Measurements from ENCODE around the gene RAP1A.
"Not testable (repeated sequence)": the region's sequence is repeated elsewhere in the genome, so short reads cannot be mapped to it uniquely, and the experiment has no call there.

Gene RAP1A

GRCh38 chr1:111677604-111678003 lies 58.0 kb downstream of the RAP1A start:
- Histone ChIP-seq H3K36me3 (ENCODE audit: insufficient read depth, low read length) (peaks cover 27% of the 10 kb centered on the region), H3K79me2 (ENCODE audit: insufficient read depth, low read length) (peaks cover 34% of the 10 kb centered on the region)

GRCh38 chr1:111679541-111679940 lies 60.0 kb downstream of the RAP1A start:
- Histone ChIP-seq H3K36me3 (ENCODE audit: insufficient read depth, low read length) (peaks cover 27% of the 10 kb centered on the region), H3K79me2 (ENCODE audit: insufficient read depth, low read length) (peaks cover 16% of the 10 kb centered on the region; the same call in 1 of the 2 replicates)

More at GRCh38 chr1:111677604-111678003, 58.0 kb downstream of the RAP1A start:
- H3K9ac ChIP-seq (ENCODE audit: low read length): no peak overlapping the region
- H3K9me2 ChIP-seq (ENCODE audit: low read depth, low read length): no peaks in the 10 kb centered on the region
- TF ChIP-seq CTCF (IDR thresholded peaks at IDR 0.05; ENCODE audit: low read length) (no peak), EZH2 (IDR thresholded peaks at IDR 0.05; ENCODE audit: borderline replicate concordance, low read length) (no peak)
- no peak overlapping the region for H3K4me3 ChIP-seq (ENCODE audit: low read depth, low read length, poor library complexity, severe bottlenecking)
- peaks cover 17% of the 10 kb centered on the region for H3K9me3 ChIP-seq (ENCODE audit: low read length)
- no peaks in the 10 kb centered on the region for H3K4me1 ChIP-seq (ENCODE audit: insufficient read depth, low read length, severe bottlenecking)
- H3F3A ChIP-seq (ENCODE audit: insufficient read depth, low read length): no peaks in the 10 kb centered on the region
- no peaks in the 10 kb centered on the region for H3K27me3 ChIP-seq (ENCODE audit: insufficient read depth, low read length)
- H3K27ac ChIP-seq (ENCODE audit: low read depth, low read length, poor library complexity, severe bottlenecking): no peak overlapping the region
- H2AFZ ChIP-seq (ENCODE audit: low read length): no peak overlapping the region
- H3K4me2 ChIP-seq (ENCODE audit: low read length): no peak overlapping the region
- H4K20me1 ChIP-seq (ENCODE audit: insufficient read depth, low read length): no peaks in the 10 kb centered on the region

GRCh38 chr1:111680212-111680800 lies 60.7 kb downstream of the RAP1A start:
- not testable (repeated sequence) for H4K20me1 ChIP-seq (ENCODE audit: insufficient read depth, low read length)

More at GRCh38 chr1:111679541-111679940, 60.0 kb downstream of the RAP1A start:
- H3K9me2 ChIP-seq (ENCODE audit: low read depth, low read length): no peaks in the 10 kb centered on the region
- no peak overlapping the region for H3K9ac ChIP-seq (ENCODE audit: low read length)
- no peak overlapping the region for H2AFZ ChIP-seq (ENCODE audit: low read length)
- H4K20me1 ChIP-seq (ENCODE audit: insufficient read depth, low read length): no peaks in the 10 kb centered on the region
- H3K27ac ChIP-seq (ENCODE audit: low read depth, low read length, poor library complexity, severe bottlenecking): no peak overlapping the region
- H3K4me1 ChIP-seq (ENCODE audit: insufficient read depth, low read length, severe bottlenecking): no peaks in the 10 kb centered on the region
- H3K9me3 ChIP-seq (ENCODE audit: low read length): peaks cover 15% of the 10 kb centered on the region
- no peak overlapping the region for H3K4me2 ChIP-seq (ENCODE audit: low read length)
- TF ChIP-seq EZH2 (IDR thresholded peaks at IDR 0.05; ENCODE audit: borderline replicate concordance, low read length) (no peak), CTCF (IDR thresholded peaks at IDR 0.05; ENCODE audit: low read length) (no peak)
- no peak overlapping the region for H3K4me3 ChIP-seq (ENCODE audit: low read depth, low read length, poor library complexity, severe bottlenecking)
- no peaks in the 10 kb centered on the region for H3F3A ChIP-seq (ENCODE audit: insufficient read depth, low read length)
- H3K27me3 ChIP-seq (ENCODE audit: insufficient read depth, low read length): no peaks in the 10 kb centered on the region

GRCh38 chr1:111685293-111686153 lies 65.9 kb downstream of the RAP1A start:
- not testable (repeated sequence) for H3K79me2 ChIP-seq (ENCODE audit: insufficient read depth, low read length); H3F3A ChIP-seq (ENCODE audit: insufficient read depth, low read length); H3K9me2 ChIP-seq (ENCODE audit: low read depth, low read length); H3K9me3 ChIP-seq (ENCODE audit: low read length); H3K27me3 ChIP-seq (ENCODE audit: insufficient read depth, low read length); H3K27ac ChIP-seq (ENCODE audit: low read depth, low read length, poor library complexity, severe bottlenecking); H2AFZ ChIP-seq (ENCODE audit: low read length); H3K4me3 ChIP-seq (ENCODE audit: low read depth, low read length, poor library complexity, severe bottlenecking); H4K20me1 ChIP-seq (ENCODE audit: insufficient read depth, low read length); H3K36me3 ChIP-seq (ENCODE audit: insufficient read depth, low read length); H3K9ac ChIP-seq (ENCODE audit: low read length); H3K4me2 ChIP-seq (ENCODE audit: low read length)
- H3K4me1 ChIP-seq (ENCODE audit: insufficient read depth, low read length, severe bottlenecking): peaks cover 10% of the 10 kb centered on the region

More at GRCh38 chr1:111680212-111680800, 60.7 kb downstream of the RAP1A start:
- not testable (repeated sequence) for H3K4me1 ChIP-seq (ENCODE audit: insufficient read depth, low read length, severe bottlenecking); H3K9ac ChIP-seq (ENCODE audit: low read length); H3K4me3 ChIP-seq (ENCODE audit: low read depth, low read length, poor library complexity, severe bottlenecking); H3F3A ChIP-seq (ENCODE audit: insufficient read depth, low read length); H3K27ac ChIP-seq (ENCODE audit: low read depth, low read length, poor library complexity, severe bottlenecking); H3K27me3 ChIP-seq (ENCODE audit: insufficient read depth, low read length); H2AFZ ChIP-seq (ENCODE audit: low read length); H3K4me2 ChIP-seq (ENCODE audit: low read length); H3K9me2 ChIP-seq (ENCODE audit: low read depth, low read length)
- peaks cover 27% of the 10 kb centered on the region for H3K36me3 ChIP-seq (ENCODE audit: insufficient read depth, low read length)
- 0 out of 2 replicates have a peak, but pooled peaks cover 12% of the 10 kb centered on the region for H3K79me2 ChIP-seq (ENCODE audit: insufficient read depth, low read length)
- H3K9me3 ChIP-seq (ENCODE audit: low read length): peaks cover 15% of the 10 kb centered on the region

Data from OCI-LY1 (cell line).